HG02885 (cell line): Measurements from ENCODE around the gene COL27A1.
"Not testable (repeated sequence)": the region's sequence is repeated elsewhere in the genome, so short reads cannot be mapped to it uniquely, and the experiment has no call there.

Experiments used
- ATAC-seq: cut with Tn5 transposase; IDR thresholded peaks from one replicate; pipeline ENCODE4 v1.9.1; 2021; ENCODE audit warnings: mild to moderate bottlenecking; ENCODE audit not compliant: unreplicated experiment, poor library complexity

COL27A1 gene

DNA sequence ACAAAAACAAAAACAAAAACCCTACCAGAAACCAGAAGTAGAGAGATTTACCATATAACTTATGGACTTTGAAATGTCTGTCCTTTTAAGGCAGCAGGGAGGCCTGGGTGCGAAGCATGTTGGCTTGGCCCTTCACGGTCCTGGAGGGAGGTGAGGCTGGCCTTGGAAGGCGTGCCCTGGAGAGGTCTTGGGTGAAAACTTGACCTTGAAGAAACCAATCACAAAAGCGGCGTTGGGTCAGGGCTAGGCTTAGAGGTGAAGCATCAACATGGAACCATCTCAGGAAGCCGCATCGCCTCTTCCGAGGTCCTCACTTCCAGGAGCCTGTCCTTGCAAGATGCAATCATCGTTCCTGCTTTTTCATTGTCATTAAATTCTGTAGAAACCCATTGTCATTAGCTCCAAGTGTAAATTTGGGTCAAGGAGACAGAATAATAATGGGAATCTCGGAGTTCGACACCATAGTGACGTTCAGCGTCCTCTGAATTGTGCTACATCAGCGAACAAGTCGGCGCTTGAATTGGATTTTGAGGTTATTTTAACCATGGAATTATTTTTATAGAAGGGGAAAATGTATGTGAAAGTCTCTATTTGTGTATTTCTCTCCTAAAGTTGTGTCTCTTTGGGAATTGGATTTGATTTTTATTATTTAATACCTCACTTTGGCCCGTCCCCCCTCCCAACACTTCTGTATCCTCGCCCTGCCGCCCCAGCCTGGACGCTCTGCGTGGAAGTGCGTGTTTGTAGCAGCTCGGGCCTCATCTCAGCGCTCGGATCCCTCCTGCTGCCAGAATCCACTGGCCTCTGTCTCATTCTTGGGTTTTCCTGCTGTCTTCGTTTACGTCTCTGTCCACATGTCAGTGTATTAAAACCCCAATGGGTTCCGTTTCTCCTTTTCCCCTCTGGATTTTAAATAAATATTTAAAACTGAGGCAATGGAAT is 156.5 kb downstream of the COL27A1 start:
- no peak for ATAC-seq

DNA sequence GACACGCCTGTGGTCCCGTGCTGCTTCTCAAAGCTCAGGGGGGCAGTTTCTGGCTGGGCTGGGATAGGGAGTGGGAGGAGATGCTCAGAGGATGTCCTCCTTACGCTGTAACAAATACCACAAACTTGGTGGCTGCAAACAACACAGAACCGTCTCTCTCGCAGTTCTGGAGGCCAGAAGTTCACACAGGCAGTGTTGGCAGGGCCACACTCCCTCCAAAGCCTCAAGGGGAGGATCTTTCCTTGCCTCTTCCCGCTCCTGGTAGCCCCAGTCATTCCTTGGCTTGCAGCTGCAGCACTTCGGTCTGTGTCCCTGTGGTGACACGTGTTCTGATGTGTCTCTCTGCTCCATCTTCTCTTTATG is 157.2 kb downstream of the COL27A1 start:
- ATAC-seq: no peak

DNA sequence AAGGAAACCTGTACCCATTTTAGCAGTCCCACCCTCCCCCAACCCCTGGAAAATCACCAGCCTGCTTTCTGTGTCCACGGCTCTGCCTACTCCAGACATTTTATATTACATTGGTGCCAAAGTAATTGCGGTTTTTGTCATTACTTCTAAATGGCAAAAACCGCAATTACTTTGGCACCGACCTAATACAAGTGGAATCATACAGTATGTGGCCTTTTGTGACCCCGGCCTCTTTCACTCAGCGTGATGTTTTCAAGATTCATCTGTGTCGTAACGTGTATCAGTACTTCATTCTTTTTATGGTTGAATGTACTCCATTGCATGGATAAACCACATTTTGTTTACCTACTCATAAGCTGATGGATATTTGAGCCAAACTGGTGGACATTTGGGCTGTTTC is 157.8 kb downstream of the COL27A1 start:
- no peak for ATAC-seq

DNA sequence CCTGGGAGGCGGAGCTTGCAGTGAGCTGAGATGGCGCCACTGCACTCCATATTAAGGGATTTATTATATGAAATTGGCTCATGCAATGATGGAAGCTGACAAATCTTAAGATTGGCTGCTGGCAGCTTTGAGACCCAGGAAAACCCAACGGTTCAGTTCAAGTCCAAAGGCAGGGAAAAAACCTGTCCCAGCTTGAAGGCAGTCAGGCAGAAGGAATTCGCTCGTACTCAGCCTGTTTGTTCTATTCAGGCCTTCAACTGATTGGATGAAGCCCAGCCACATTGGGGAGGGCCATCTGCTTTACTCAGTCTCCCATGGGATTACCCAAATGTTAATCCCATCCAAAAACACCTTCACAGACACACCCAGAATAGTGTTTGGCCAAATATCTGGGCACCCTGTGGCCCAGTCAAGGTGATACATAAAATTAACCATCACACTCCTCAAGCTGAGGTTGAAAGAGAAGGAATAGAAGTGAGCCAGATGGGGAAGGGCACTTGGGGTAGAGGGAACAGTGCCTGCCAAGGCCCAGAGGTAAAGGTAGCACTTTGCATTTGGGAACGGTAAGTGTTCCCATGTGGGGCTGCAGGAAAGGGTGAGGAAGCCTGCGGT is 159.0 kb downstream of the COL27A1 start:
- no peak for ATAC-seq

DNA sequence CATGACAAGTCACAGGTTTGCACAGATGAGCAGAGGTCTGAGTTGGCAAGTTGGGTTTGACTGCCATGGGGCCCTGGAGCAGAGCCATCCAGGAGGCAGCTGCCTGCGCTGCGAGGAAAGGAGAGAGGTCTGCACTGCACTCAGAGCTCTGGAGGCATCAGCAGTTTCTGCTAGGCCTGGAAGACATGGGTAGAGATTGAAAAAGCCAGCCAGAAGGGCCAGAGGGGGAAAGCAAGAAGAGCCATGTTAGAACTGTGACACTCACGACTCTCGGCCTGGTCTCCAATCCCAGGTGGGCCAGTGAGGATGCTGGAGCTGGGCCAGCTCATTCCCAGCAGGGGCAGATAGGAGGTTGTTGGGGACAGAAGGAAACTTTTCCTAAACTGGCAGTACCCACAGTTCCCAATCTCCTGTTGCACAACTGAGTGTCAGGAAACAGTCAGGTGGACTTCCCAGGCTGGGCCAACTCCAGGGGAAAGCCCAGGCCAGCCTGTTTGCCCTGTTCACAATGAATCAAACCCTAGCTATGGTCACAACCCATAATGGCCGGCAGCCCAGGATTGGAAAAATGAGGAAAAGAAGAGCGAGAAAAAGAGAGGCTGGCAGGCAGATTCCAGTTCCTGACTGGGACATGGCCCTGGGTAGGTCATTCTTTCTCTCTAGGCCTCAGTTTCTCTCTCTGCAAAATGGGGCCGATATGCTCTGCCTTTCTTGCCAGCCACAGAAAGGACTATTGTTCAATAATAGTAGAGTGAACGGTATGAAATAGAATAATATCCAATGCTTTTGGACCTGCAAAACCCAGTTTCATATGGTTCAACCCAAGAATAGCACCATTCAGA is 159.8 kb downstream of the COL27A1 start:
- ATAC-seq: no peak

DNA sequence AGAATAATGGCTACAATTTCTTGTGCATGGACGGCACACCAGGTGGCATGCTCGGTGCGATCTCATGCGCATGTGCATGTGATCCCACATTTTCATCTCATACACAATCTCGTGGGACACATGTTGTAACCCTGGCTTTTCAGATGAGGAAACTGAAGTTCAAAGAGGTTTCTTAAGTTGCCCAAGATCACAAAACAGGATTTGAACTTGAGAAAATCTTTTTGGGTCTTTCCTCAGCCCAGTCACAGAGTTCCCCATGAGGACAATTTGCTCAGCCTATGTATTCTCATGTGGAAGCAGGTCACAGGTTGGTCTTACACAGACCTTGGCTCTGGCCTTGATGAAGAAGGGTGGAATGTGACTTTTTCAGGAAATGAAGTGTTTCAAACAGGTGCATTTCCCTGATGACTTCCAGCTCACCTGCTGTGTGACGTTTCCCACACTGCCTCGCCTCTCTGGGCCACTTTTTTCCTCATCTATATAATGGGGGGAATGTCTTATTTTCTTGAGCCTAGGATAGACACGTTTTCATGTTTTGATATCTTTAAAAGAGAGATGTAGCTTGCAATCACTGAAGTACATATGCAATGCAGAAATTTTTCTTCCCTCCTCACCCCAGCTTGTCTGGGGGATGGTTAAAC is 160.5 kb downstream of the COL27A1 start:
- ATAC-seq: no peak

DNA sequence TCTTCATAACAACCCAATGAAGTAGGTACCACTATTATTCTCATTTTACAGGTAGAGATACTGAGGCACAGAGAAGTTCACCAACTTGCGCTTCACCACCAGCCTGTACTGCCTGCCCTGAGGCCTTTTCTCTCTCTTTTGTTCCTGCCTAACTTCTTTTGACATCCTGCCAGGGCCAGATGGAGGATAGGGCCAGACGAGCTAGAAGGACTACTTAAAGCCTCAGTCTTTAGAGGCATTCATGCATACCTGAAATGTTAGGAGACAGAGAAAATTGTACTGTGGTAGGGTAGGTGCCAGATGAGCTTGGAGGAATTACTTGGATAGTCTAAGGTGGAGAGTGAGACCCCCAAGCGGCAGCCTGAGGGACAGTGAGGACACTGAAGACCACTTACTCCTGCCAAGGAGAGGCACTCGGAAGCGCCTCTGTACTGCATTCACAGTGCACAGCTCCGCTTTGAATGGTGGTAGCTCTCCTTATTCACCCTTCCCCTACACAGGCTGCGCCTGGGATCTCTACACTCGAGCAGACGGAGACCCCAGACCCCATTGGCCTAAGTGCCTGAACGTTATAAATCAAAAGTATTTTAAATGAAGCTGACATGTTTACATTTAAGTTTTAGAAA is 161.4 kb downstream of the COL27A1 start:
- ATAC-seq: no peak

DNA sequence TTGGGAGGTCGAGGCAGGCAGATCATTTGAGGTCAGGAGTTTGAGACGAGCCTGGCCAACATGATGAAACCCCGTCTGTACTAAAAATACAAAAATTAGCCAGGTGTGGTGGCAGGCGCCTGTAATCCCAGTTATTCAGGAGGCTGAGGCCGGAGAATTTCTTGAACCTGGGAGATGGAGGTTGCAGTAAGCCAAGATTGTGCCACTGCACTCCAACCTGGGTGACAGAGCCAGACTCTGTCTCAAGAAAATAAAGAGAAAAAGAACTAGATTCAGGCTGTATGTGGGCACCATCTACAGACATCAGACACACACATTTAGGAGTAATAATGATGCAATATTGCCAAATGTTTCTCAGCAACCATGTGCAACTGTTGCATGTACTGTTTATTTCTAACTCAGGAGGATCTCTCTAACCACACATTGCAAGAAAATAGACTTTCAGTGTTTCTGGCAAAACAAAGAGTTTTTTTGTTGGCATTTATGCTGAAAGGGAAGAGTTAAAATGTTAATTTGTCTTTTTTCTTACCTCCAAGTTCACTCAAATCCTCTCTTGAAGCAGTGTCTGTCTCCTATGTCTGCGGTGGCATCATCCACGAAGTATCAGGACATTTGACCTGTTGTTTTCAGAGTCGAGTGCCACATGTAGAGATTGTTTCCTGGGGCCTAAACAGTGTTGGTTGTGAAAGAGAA is 162.5 kb downstream of the COL27A1 start:
- no peak for ATAC-seq

DNA sequence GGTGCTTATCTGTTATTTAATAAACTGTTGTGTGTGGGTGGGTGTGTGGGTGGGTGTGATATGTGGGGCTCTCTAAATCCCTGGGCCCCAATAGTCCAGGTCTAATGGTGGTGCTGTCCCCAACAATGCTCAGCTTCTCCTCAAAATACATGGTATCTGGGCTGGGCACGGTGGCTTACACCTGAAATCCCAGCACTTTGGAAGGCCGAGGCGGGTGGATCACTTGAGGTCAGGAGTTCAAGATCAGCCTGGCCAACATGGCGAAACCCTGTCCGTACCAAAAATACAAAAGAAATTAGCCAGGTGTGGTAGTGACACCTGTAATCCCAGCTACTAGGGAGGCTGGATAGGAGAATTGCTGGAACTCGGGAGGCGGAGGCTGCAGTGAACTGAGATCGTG is 163.1 kb downstream of the COL27A1 start:
- no peak for ATAC-seq

DNA sequence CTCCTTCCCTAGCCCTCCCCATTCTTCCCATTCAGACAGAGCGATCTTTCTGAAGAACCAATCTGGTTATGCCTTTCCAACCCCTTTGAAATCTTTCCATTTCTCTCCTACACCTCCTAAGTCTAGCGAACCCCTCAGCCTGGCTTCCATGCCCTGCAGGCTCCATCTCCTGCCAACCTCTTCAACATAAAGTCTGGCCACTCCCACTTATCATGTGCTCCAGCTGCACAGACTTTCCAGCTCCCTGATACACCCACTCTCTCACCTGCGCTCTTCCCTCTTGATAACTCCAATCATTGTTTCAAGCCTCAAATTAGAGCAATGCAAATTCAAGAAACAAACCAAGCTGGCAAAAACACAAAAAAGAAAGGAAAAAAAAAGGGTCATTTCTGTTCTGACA is 163.8 kb downstream of the COL27A1 start:
- no peak for ATAC-seq

DNA sequence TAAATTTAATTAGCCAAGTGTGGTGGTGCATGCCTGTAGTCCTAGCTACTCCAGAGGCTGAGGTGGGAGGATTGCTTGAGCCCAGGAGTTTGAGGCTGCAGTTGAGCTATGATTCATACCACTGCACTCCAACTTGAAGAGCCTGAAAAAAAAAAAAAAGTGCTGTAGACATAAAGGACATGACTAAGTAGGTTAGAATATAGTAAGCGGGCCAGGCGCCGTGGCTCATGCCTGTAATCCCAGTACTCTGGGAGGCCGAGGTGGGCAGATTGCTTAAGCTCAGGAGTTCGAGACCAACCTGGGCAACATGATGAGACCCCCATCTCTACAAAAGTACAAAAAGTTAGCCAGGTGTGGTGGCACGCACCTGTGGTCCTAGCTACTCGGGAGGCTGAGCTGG is 165.4 kb downstream of the COL27A1 start:
- not testable (repeated sequence) for ATAC-seq

DNA sequence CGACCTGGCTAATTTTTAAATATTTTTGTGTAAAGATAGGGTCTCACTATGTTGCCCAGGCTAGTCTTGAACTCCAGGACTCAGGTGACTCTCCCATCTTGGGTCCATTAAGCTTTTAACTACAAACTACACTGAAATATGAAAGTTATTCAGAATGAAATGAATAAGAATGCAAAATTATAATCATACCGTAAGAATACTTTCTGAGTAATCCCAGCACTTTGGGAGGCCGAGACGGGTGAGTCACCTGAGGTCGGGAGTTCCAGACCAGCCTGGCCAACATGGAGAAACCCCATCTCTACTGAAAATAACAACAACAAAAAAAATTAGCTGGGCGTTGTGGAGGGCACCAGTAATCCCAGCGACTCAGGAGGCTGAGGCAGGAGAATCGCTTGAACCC is 166.4 kb downstream of the COL27A1 start:
- ATAC-seq: no peak

DNA sequence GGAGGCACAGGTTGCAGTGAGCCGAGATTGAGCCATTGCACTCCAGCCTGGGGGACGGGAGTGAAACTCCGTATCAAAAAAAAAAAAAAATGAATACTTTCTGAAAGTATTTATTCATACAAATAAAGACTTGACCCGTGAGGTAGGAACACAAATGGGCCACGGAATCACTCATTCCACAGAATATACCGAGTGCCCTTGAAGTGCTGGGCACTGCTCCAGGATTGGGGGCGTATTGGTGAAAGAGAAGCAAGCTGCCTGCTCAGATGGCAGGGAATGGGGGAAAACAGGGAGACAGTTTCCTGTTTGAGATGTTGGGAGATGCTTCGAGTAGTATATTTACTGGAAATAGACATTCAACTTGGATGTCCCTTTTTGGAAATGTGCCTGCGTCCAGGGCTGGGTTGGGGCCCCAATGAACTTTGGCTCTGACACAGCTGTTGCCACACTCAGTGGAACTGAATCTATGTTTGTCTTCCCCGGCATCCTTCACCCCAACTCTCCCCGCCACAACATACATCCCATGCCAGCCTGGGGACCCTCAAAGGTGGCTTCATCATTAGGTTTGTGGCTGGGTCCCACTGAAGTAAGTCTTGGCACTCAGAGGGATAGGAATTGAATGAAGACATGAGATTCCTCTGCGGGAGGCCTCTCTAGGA is 167.0 kb downstream of the COL27A1 start:
- ATAC-seq: not testable (repeated sequence)

DNA sequence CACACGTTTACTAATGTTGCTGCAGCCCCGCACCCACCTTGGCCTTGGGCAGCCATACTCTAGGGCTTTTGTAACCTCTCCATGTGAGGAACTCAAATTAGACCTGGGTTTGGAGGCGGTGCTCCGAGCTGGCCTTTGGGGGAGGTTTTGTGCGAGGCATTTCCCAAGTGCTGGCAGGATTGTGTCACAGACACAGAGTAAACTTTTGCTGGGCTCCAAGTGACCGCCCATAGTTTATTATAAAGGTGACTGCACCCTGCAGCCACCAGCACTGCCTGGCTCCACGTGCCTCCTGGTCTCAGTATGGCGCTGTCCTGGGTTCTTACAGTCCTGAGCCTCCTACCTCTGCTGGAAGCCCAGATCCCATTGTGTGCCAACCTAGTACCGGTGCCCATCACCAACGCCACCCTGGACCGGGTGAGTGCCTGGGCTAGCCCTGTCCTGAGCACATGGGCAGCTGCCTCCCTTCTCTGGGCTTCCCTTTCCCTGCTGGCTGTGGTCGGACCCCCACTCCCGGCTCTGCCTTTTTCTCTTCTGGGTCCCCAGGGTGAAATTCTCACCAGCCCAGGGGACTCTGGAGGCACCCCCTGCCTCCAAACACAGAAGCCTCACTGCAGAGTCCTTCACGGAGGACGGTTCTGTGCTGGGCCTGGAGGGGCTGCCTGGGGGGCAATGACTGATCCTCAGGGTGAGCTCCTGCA is 167.6 kb downstream of the COL27A1 start, which contains the start of gene ORM1:
Gene ORM1, plus strand, starts transcription at position 268 of the 701 bp plus-strand sequence. Its CDS starts 36 bp downstream, at position 304.
- not testable (repeated sequence) for ATAC-seq

DNA sequence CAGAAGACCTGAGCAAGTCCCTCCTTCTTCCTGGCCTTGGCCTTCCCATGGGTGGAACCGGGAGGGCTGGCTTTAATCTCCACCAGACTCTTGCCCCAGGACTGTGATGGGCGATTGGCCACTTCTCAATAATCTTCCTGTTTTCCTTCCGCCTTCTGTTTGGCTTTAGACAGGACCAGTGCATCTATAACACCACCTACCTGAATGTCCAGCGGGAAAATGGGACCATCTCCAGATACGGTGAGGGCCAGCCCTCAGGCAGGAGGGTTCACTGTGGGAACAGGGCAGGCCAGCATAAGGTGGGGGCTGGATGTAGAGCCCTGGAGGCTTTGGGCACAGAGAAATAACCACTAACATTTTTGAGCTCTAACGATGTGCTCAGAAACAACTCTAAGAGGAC is 168.5 kb downstream of the COL27A1 start:
- not testable (repeated sequence) for ATAC-seq

DNA sequence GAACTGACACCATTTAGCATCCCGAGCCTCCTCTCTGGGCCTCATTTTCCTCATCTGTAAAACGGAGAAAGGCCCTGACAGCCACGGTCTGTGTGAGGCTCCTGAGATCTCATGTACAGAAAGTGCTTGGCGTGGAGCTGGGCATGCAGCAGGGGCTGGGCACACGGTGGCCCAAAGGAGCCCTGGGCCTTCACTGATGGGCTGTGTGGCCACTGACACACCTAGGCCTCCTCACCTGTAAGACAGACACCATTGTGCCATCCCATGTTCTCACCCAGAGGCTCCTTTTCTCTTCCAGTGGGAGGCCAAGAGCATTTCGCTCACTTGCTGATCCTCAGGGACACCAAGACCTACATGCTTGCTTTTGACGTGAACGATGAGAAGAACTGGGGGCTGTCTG is 169.2 kb downstream of the COL27A1 start:
- no peak for ATAC-seq

DNA sequence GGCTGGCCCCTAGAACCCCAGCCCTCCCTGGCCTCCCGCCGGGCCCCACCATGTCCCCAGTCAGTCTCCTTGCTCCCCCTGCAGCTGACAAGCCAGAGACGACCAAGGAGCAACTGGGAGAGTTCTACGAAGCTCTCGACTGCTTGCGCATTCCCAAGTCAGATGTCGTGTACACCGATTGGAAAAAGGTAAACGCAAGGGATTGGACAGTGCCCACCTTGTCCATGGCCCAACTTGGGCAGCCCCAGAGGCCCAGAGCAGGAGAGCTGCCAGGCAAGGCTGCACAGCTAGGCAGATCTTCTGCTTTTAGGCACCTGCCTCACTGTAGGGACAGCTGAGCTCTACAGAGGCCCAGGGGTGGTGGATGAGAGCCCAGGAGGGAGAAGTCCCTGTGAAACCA is 169.6 kb downstream of the COL27A1 start:
- ATAC-seq: not testable (repeated sequence)

DNA sequence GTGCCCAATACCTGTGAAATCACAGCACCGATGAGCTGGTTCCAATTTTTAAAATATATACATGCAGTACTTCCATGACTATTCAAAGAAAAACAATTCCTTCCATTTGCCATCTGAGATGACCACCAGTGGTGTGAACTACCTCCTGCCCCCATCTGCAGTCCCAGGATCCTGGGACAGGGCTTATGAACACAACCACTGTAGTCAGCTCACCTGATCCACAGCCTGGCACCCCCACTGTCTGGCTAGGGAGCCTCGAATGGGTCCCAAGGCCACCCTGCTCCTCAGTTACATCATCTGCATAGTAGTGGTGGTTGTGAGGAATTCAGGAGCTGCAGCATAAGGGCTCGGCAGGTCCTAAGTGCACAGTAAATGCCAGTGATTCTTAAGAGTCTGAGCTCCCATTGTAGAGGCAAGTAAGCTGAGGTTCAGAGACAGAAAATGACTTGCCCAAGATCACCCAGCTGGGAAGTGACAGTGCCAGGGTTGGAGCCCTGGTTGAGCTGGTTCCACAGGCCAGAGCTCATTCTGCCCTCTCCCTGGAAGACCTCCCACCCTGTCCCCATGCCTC is 170.4 kb downstream of the COL27A1 start:
- ATAC-seq: not testable (repeated sequence)
